ENCODE measurements around the gene SLC4A4.

The SLC4A4 gene

GRCh38 chr4:71476240-71476639, 137.4 kb downstream of the SLC4A4 start:
- DNase-seq (ENCODE audit: low read depth) = no peak
- no peak overlapping the region for H3K4me3 ChIP-seq (ENCODE audit: control insufficient read depth, low read depth, low read length)
- no peak for TF ChIP-seq CTCF (conservative IDR thresholded peaks at IDR 0.05; ENCODE audit: control insufficient read depth, insufficient read depth, low read depth, low read length)

GRCh38 chr4:71486550-71487343, 147.9 kb downstream of the SLC4A4 start:
- no peak overlapping the region for H3K4me3 ChIP-seq (ENCODE audit: control insufficient read depth, low read depth, low read length)
- DNase-seq (ENCODE audit: low read depth) = no peak
- TF ChIP-seq CTCF (conservative IDR thresholded peaks at IDR 0.05; ENCODE audit: control insufficient read depth, insufficient read depth, low read depth, low read length) = no peak

GRCh38 chr4:71487344-71487920, 148.6 kb downstream of the SLC4A4 start:
- DNase-seq (ENCODE audit: low read depth) = no peak
- no peak for TF ChIP-seq CTCF (conservative IDR thresholded peaks at IDR 0.05; ENCODE audit: control insufficient read depth, insufficient read depth, low read depth, low read length)
- H3K4me3 ChIP-seq (ENCODE audit: control insufficient read depth, low read depth, low read length) = no peak overlapping the region

GRCh38 chr4:71494539-71494938, 155.7 kb downstream of the SLC4A4 start:
- TF ChIP-seq CTCF (conservative IDR thresholded peaks at IDR 0.05; ENCODE audit: control insufficient read depth, insufficient read depth, low read depth, low read length) = no peak
- DNase-seq (ENCODE audit: low read depth) = no peak
- no peak overlapping the region for H3K4me3 ChIP-seq (ENCODE audit: control insufficient read depth, low read depth, low read length)

GRCh38 chr4:71495454-71495853, 156.6 kb downstream of the SLC4A4 start:
- no peak overlapping the region for H3K4me3 ChIP-seq (ENCODE audit: control insufficient read depth, low read depth, low read length)
- no peak for TF ChIP-seq CTCF (conservative IDR thresholded peaks at IDR 0.05; ENCODE audit: control insufficient read depth, insufficient read depth, low read depth, low read length)
- DNase-seq (ENCODE audit: low read depth) = no peak

GRCh38 chr4:71497078-71497477, 158.3 kb downstream of the SLC4A4 start:
- DNase-seq (ENCODE audit: low read depth) = no peak
- no peak for TF ChIP-seq CTCF (conservative IDR thresholded peaks at IDR 0.05; ENCODE audit: control insufficient read depth, insufficient read depth, low read depth, low read length)
- H3K4me3 ChIP-seq (ENCODE audit: control insufficient read depth, low read depth, low read length) = no peak overlapping the region

Measured in fibroblast of mammary gland (primary cell).